CD4-positive, CD25-positive, alpha-beta regulatory T cell (primary cell): ENCODE measurements around the gene C1QL1. TPM values are rescaled to one million over a fixed set of nuclear protein-coding genes. Genes with fewer than 3 reads are reported as not detected.

ENCODE experiments used
- ATAC-seq, 2 donors: fragments of 150-1000 bp; cut with Tn5 transposase; one replicate each; pipeline ENCODE4 v1.10.0; 2021; ENCODE audit warnings: low read depth in 2 of 2, moderate number of reproducible peaks in 2 of 2, moderate library complexity in 1 of 2
- DNase-seq, 3 donors: peaks; one replicate each; pipeline versions ENCODE4 v3.0.0 to v3.0.0-alpha.2; 2012 to 2022; ENCODE audit warnings: mixed read lengths in 1 of 3
- H3K27ac ChIP-seq: one replicate; pipeline ENCODE4 v1.7.0; 2013; ENCODE audit warnings: mild to moderate bottlenecking, low read length; ENCODE audit not compliant: insufficient read depth, poor library complexity, severe bottlenecking
- H3K27me3 ChIP-seq: one replicate; pipeline ENCODE4 v1.7.0; 2013; ENCODE audit warnings: low read length; ENCODE audit not compliant: control insufficient read depth, insufficient read depth
- H3K36me3 ChIP-seq: one replicate; pipeline ENCODE4 v1.7.0; 2013; ENCODE audit warnings: mild to moderate bottlenecking, low read length, moderate library complexity; ENCODE audit not compliant: control insufficient read depth, insufficient read depth
- H3K4me1 ChIP-seq: 2 replicates; pipeline ENCODE4 v1.7.0; 2013; ENCODE audit warnings: mild to moderate bottlenecking, low read length; ENCODE audit not compliant: insufficient read depth, control insufficient read depth, poor library complexity, severe bottlenecking
- H3K4me3 ChIP-seq: one replicate; pipeline ENCODE4 v1.7.0; 2013; ENCODE audit warnings: low read depth, mild to moderate bottlenecking, low read length, moderate library complexity
- H3K9me3 ChIP-seq, 2 experiments: 1 replicate in 1 of 2; 2 replicates in 1 of 2; pipeline ENCODE4 v1.7.0; 2013; ENCODE audit warnings: low read length in 2 of 2, mild to moderate bottlenecking in 1 of 2, moderate library complexity in 1 of 2; ENCODE audit not compliant: control insufficient read depth in 2 of 2
- H3K27ac Mint-ChIP-seq, 3 donors: one replicate each; pipeline ENCODE4 v1.8.0; 2020 to 2022; ENCODE audit warnings: mild to moderate bottlenecking in 3 of 3, mixed read lengths in 3 of 3, moderate library complexity in 2 of 3
- H3K27me3 Mint-ChIP-seq: one replicate; pipeline ENCODE4 v1.8.0; 2022; ENCODE audit warnings: mild to moderate bottlenecking, mixed read lengths
- H3K36me3 Mint-ChIP-seq: one replicate; pipeline ENCODE4 v1.8.0; 2020; ENCODE audit warnings: mixed read lengths
- H3K4me1 Mint-ChIP-seq, 4 donors: one replicate each; pipeline ENCODE4 v1.8.0; 2020 to 2022; ENCODE audit warnings: mixed read lengths in 4 of 4, mild to moderate bottlenecking in 1 of 4
- H3K4me3 Mint-ChIP-seq, 4 donors: one replicate each; pipeline ENCODE4 v1.8.0; 2020 to 2022; ENCODE audit warnings: mild to moderate bottlenecking in 4 of 4, mixed read lengths in 4 of 4, moderate library complexity in 3 of 4
- H3K9me3 Mint-ChIP-seq, 7 donors: one replicate each; pipeline ENCODE4 v1.8.0; 2020 to 2022; ENCODE audit warnings: mixed read lengths in 7 of 7, mild to moderate bottlenecking in 3 of 7, moderate library complexity in 2 of 7
- polyA plus RNA-seq, 4 donors: library from polyadenylated mRNA; unstranded; fragments of 300-500 nt; fragmentation: Illumina TruSeq; gene quantifications; one replicate each; pipeline ENCODE4 v1.2.3, GENCODE V29; 2021
- total RNA-seq: library from RNA; stranded (reverse); gene quantifications from one replicate; pipeline ENCODE4 v1.2.3, GENCODE V29; 2022

C1QL1 gene
- total and polyA plus RNA-seq, 5 donors from 2014 or later = not detected

DNA sequence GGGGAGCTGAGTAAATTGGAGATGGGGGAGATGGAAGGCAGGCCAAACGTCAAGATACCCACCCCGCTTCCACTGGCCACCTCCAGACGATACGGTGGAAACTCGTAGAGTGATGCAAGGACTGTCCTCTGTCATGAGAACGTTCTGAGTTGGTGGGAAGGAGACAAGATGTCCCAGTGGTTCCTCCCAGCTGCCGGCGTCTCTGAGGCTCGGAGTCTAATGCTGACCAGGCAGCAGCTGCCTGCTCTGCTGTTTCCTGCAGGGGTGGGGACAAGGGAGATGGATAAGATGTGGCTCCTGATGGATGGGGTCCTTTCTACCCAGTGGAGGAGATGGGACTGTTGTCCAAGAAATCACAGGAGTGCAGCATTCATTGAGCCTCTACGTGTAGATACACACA, 28.2 kb upstream of the C1QL1 start:
- Histone ChIP-seq H3K4me3 (no peak overlapping the region), H3K27me3 (no peaks in the 10 kb centered on the region), H3K36me3 (no peaks in the 10 kb centered on the region), H3K27ac (no peak overlapping the region), H3K4me1 (no peaks in the 10 kb centered on the region), H3K9me3 (no peaks in the 10 kb centered on the region)
- ATAC-seq = no peak
- Mint-ChIP-seq H3K36me3 (no peaks in the 10 kb centered on the region), H3K4me1 (no peaks in the 10 kb centered on the region), H3K4me3 (no peak overlapping the region), H3K27ac (no peak overlapping the region), H3K9me3 (peaks cover 0 to 10% (median 3%) of the 10 kb centered on the region in 7 donors), H3K27me3 (peaks cover 34% of the 10 kb centered on the region)
- no peak for DNase-seq

DNA sequence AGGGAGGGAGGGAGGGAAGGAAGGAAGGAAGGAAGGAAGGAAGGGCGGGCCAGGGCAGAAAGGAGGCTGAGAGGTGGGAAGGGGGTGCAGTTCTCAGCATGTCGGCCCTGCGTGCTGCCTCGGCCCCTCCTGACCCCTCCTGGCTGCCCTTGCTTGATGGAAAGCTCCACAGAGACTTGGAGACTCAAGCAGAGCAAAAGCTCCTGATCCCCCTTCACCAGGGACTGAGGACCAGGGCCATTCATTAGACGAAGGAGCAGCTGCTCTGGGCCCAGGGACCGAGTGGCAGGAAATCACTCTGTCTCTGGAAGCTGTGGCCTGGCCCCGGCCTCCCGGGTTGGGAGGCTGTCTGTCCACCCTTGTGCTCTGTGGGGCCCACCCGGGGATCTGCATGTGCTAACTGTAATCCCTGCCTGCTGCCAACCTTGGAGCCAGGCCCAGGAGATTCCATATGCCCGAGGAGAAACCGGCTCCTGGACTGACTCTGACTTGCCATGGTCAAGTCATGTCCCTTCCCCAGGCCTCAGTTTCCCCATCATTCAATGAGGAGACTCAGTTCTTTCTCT, 27.4 kb upstream of the C1QL1 start:
- Mint-ChIP-seq H3K27me3 (peaks cover 34% of the 10 kb centered on the region), H3K4me1 (no peaks in the 10 kb centered on the region), H3K27ac (no peak overlapping the region), H3K4me3 (no peak overlapping the region), H3K9me3 (peaks cover 0 to 10% (median 3%) of the 10 kb centered on the region in 7 donors), H3K36me3 (no peaks in the 10 kb centered on the region)
- Histone ChIP-seq H3K9me3 (no peaks in the 10 kb centered on the region), H3K36me3 (no peaks in the 10 kb centered on the region), H3K4me3 (no peak overlapping the region), H3K27ac (no peak overlapping the region), H3K4me1 (no peaks in the 10 kb centered on the region), H3K27me3 (no peaks in the 10 kb centered on the region)
- ATAC-seq = no peak
- no peak for DNase-seq

DNA sequence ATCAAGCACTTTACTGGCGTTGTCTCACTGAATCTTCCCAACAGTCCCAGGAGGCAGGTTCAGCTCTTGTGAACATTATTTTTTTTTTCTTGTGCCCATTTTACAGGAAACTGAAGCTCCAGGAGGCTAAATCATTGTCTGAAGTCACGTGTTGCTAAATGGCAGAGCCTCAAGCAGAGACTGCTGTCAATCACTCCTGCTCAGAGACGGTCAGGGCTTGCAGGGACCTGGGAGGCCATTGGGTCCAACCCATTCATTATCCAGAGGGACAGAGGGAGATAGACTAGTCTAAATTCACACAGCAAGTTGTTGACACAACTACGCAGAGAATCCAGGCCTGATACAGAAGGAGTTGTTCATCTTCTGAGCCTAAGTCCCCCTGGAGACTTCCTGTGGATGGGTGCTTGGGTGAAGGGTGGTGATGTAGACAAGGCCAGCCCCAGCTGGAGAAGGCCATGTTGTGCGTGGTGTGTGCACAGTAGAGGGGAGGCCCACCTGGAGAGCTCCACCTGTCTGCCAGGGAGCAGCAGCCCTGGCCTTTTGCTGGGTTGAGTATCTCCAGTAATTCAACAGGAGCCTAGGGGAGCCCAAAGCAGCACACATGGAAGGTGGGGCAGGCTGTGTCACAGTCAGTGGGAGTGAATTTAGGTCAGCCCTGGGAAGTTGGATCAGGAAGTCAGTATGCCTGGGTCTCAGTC, 24.3 kb upstream of the C1QL1 start:
- Histone ChIP-seq H3K4me3 (no peak overlapping the region), H3K9me3 (no peaks in the 10 kb centered on the region), H3K4me1 (peaks cover under 1% of the 10 kb centered on the region), H3K27me3 (peaks cover 2% of the 10 kb centered on the region), H3K27ac (no peak overlapping the region), H3K36me3 (no peaks in the 10 kb centered on the region)
- no peak overlapping the region for H3K27ac Mint-ChIP-seq
- peaks cover 0 to 8% (median 0%) of the 10 kb centered on the region in 7 donors for H3K9me3 Mint-ChIP-seq
- H3K4me3 Mint-ChIP-seq = no peak overlapping the region
- peaks cover 0 to 5% (median 2%) of the 10 kb centered on the region in 4 donors for H3K4me1 Mint-ChIP-seq
- no peak for DNase-seq
- no peaks in the 10 kb centered on the region for H3K36me3 Mint-ChIP-seq
- ATAC-seq = no peak
- H3K27me3 Mint-ChIP-seq = peaks cover 48% of the 10 kb centered on the region

DNA sequence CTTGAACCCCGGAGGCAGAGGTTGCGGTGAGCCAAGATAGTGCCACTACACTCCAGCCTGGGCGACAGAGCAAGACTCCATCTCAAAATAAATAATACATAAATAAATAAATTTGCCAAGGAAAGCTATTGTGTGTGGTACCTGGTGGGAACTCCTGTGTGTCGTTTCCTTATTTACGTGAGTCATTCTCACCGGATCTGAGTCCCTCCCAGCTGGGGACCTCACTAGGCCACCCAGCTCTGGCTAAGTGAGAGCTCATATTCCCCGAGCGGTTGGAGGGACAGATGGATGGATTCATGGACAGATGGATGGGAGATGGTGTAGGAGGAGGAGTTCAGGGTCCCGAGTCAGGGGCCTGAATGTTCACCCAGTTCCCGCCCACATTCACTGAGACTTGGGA, 22.9 kb upstream of the C1QL1 start:
- H3K36me3 Mint-ChIP-seq = no peaks in the 10 kb centered on the region
- Histone ChIP-seq H3K27me3 (peaks cover 2% of the 10 kb centered on the region), H3K9me3 (no peaks in the 10 kb centered on the region), H3K36me3 (no peaks in the 10 kb centered on the region), H3K27ac (no peak overlapping the region), H3K4me1 (peaks cover 4% of the 10 kb centered on the region), H3K4me3 (no peak overlapping the region)
- no peak for ATAC-seq
- H3K4me3 Mint-ChIP-seq = no peak overlapping the region
- DNase-seq = no peak
- H3K27ac Mint-ChIP-seq = no peak overlapping the region
- peaks cover 0 to 4% (median 0%) of the 10 kb centered on the region in 7 donors for H3K9me3 Mint-ChIP-seq
- peaks cover 51% of the 10 kb centered on the region for H3K27me3 Mint-ChIP-seq
- peaks cover 0 to 5% (median 3%) of the 10 kb centered on the region in 4 donors for H3K4me1 Mint-ChIP-seq

DNA sequence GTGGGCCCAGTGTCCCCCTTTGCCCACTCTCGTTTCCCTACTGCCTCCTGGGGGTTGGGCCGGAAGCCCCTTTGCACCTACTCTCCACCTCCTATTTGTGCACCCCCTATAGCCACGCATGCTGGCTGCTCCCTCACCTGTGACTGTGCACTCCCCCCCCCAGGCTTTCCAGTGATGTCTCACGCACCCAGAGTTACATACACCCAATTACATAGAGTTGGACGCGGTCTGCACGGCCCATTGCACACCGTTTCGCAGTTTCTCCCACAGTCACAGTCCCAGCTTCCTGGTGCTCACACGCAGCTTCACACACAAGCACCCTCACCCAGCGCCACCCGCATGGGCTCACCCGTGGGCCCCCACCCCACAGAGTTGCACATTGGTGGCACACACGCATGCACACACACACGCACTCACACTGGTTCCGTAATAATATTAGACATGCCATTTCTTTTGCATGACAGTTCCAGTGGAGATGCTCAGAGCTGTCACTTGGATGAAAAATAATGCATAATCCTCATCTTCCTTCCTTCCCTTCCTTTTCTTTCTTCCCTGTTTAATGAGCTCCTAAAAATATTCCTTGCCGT, 21.5 kb upstream of the C1QL1 start:
- Histone ChIP-seq H3K4me3 (no peak overlapping the region), H3K9me3 (no peaks in the 10 kb centered on the region), H3K4me1 (peaks cover 4% of the 10 kb centered on the region), H3K27me3 (peaks cover 2% of the 10 kb centered on the region), H3K36me3 (no peaks in the 10 kb centered on the region), H3K27ac (no peak overlapping the region)
- Mint-ChIP-seq H3K9me3 (peaks cover 0 to 4% (median 0%) of the 10 kb centered on the region in 7 donors), H3K4me1 (peaks cover 0 to 5% (median 3%) of the 10 kb centered on the region in 4 donors), H3K27me3 (peaks cover 57% of the 10 kb centered on the region), H3K4me3 (peak overlapping the region in 1 of 4 donors; percentile 38), H3K27ac (no peak overlapping the region), H3K36me3 (no peaks in the 10 kb centered on the region)
- DNase-seq (no peak), ATAC-seq (no peak)

DNA sequence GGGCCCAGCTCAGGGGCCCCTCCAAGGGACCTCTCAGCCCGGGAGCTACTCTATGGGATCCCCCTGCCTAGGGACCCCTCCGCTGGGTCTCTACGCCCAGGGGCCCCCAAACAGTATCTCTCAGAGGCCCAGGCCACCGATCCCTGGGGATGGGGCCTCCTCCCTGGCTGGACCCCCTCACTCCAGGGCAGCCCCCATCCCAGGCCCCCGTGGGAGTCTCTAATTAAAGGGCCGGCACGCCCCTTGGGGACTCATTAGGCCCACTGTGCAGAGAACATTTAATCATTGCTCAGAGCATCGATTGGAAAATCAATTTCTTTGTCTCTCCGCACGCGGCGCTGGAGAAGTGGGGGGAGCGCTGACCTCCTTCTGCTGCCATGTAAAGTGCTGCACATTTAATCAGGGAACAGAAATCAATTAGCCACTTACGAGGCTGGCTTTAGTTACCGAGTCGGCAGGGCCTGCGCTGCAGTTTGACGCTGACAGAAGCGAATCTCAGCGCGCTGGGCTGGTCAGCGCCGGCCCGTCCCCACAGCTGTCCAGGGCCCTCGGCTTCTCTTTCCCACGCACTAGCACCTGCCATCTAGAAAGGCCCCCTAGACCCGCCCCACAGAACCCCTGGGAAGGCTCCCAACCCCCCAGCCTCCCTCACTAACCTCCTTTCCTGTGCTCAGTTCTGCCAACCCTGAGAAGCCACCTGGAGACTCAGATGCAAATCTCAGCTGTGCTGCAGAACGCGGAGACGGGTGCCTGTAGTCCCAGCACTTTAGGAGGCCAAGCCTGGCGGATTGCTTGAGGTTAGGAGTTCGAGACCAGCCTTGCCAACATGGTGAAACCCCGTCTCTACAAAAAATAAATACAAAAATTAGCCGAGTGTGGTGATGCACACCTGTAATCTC, 20.2 kb upstream of the C1QL1 start:
- H3K27ac ChIP-seq = no peak overlapping the region
- H3K36me3 Mint-ChIP-seq = no peaks in the 10 kb centered on the region
- H3K27me3 Mint-ChIP-seq = peaks cover 52% of the 10 kb centered on the region
- no peaks in the 10 kb centered on the region for H3K36me3 ChIP-seq
- no peaks in the 10 kb centered on the region for H3K9me3 ChIP-seq
- H3K4me1 Mint-ChIP-seq = peaks cover 0 to 5% (median 3%) of the 10 kb centered on the region in 4 donors
- H3K4me1 ChIP-seq = peaks cover 4% of the 10 kb centered on the region
- H3K4me3 ChIP-seq = no peak overlapping the region
- ATAC-seq = no peak
- no peak for DNase-seq
- no peak overlapping the region for H3K27ac Mint-ChIP-seq
- H3K27me3 ChIP-seq = peaks cover 2% of the 10 kb centered on the region
- H3K4me3 Mint-ChIP-seq = no peak overlapping the region
- peaks cover 0 to 4% (median 0%) of the 10 kb centered on the region in 7 donors for H3K9me3 Mint-ChIP-seq

DNA sequence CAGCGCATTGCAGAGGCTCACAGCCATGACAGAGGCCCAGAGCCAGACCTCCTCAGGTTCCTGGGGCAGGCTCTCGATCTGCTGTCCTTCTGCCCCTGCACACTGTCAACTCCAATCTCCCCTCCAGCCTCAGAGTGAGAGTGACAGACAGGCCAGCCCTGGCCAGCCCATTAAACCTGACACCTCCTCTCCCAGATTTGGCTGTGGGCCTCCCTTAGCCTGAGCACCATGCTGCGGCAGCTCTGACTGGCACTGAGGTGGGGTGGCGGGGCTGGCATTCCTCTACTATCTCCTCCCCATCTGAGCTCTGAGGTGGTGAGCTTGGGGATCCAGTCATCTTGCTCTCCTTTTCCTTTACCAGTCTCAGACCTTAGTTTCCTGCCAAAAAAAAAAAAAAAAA, 15.5 kb upstream of the C1QL1 start:
- H3K4me1 ChIP-seq = peaks cover 4% of the 10 kb centered on the region
- no peaks in the 10 kb centered on the region for H3K36me3 ChIP-seq
- no peak overlapping the region for H3K27ac ChIP-seq
- ATAC-seq (no peak), DNase-seq (no peak)
- H3K4me1 Mint-ChIP-seq = peaks cover 0 to 5% (median 3%) of the 10 kb centered on the region in 4 donors
- peaks cover 2% of the 10 kb centered on the region for H3K27me3 ChIP-seq
- no peak overlapping the region for H3K4me3 Mint-ChIP-seq
- no peak overlapping the region for H3K4me3 ChIP-seq
- no peak overlapping the region for H3K27ac Mint-ChIP-seq
- no peaks in the 10 kb centered on the region for H3K9me3 ChIP-seq
- no peaks in the 10 kb centered on the region for H3K9me3 Mint-ChIP-seq
- H3K27me3 Mint-ChIP-seq = peaks cover 42% of the 10 kb centered on the region
- H3K36me3 Mint-ChIP-seq = peaks cover 3% of the 10 kb centered on the region
